Astrocyte of the spinal cord (primary cell): ENCODE measurements around the gene LRRC37A2.
"Not testable (repeated sequence)": the region's sequence is repeated elsewhere in the genome, so short reads cannot be mapped to it uniquely, and the experiment has no call there.

Source experiments
- DNase-seq: peaks from one replicate; pipeline ENCODE4 v3.0.0; 2011; ENCODE audit warnings: low read depth, low spot score
- H3K4me3 ChIP-seq: 2 replicates; pipeline ENCODE4 v1.5.1; 2011; ENCODE audit warnings: low read depth, mild to moderate bottlenecking, low read length, moderate library complexity
- in situ Hi-C: cut with HindIII; loops from 2 replicates; pipeline ENCODE4 v1.10.0; 2017; ENCODE audit warnings: low sequenced_read_pairs

LRRC37A2 gene

GRCh38 chr17:46512168-46512567 is at the start of gene LRRC37A2:
Gene LRRC37A2 (plus strand): TSS chr17:46512468. CDS start chr17:46512713, 245 bp downstream.
- in situ Hi-C loops, H3K4me3 ChIP-seq, DNase-seq: not testable (repeated sequence)

DNA sequence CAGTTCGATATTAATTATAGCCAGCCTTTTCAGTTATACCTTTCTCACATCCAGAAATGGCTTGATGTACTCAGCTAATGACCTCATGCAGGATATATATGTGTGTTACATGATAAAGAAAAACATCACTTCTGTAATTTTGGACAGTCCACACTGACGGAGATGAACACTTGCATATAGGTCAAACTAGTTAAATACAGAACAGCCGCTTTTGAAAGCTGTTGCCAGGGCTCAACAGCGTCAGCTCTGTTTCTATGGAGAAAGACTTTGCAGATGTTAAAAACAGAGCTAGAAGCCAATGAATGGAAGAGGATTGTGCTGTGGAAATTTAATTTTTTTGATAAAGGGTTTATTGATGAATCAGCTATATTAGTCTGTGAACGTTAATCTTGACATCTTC is 44.6 kb upstream of the LRRC37A2 start:
- H3K4me3 ChIP-seq, in situ Hi-C loops, DNase-seq: not testable (repeated sequence)

GRCh38 chr17:46474489-46474888 is 37.8 kb upstream of the LRRC37A2 start:
- DNase-seq, H3K4me3 ChIP-seq, in situ Hi-C loops: not testable (repeated sequence)

- H3K4me3 ChIP-seq, in situ Hi-C loops, DNase-seq: not testable (repeated sequence)
Measured at GRCh38 chr17:46475583-46475982, 36.7 kb upstream of the LRRC37A2 start.

DNA sequence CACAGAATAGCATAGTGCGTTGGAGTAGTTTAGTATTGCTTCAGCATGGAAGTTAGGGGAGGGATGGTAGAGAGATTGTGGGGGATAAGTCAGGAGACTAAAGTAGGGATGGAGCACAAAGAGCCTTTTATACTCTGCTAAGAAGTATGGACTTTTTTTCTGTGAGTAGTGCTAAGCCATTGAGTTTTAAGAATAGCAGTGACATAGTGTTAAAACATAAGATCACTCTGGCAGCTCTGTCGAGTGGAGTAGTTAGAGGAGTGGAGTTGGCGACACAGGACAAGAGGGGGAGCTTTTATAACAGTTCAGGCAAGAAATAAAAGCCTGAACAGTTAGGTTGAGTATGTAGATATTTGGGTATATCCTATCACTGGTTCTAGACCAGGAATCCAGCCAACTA is 33.4 kb upstream of the LRRC37A2 start:
- H3K4me3 ChIP-seq, in situ Hi-C loops, DNase-seq: not testable (repeated sequence)

DNA sequence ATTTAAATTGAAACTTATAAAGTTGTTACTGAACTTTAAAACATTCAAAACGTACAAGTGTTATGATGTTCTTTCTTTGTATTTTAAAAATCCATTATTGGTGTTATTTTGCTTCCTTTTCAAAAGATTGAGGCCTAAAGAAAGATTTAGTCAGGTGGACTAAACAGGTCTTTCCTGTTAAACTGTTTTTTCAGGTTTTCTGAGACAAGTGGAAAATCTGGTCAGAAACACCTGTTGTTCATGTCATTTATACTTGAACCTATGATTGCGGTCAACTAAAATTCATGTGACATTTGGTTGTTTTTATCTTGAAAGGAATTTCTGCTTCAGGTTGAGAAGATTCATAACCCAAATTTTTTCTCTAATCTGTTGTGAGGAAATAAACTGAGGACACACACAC is 31.0 kb upstream of the LRRC37A2 start:
- DNase-seq, in situ Hi-C loops, H3K4me3 ChIP-seq: not testable (repeated sequence)

DNA sequence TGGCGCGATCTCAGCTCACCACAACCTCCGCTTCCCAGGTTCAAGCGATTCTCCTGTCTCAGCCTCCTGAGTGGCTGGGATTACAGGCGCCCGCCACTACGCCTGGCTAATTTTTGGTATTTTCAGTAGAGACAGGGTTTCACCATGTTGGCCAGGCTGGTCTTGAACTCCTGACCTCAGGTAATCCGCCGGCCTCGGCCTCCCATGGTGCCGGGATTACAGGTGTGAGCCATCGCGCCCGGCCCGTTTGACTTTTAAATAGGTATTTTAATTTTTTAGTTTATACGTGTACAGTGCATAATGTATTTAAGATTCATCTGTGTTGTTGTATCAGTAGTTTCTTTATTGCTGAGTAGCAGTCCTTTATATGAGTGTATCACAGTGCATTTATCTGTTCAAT is 20.2 kb upstream of the LRRC37A2 start:
- DNase-seq, H3K4me3 ChIP-seq, in situ Hi-C loops: not testable (repeated sequence)

GRCh38 chr17:46499437-46500139 is 12.7 kb upstream of the LRRC37A2 start:
- DNase-seq, in situ Hi-C loops, H3K4me3 ChIP-seq: not testable (repeated sequence)

DNA sequence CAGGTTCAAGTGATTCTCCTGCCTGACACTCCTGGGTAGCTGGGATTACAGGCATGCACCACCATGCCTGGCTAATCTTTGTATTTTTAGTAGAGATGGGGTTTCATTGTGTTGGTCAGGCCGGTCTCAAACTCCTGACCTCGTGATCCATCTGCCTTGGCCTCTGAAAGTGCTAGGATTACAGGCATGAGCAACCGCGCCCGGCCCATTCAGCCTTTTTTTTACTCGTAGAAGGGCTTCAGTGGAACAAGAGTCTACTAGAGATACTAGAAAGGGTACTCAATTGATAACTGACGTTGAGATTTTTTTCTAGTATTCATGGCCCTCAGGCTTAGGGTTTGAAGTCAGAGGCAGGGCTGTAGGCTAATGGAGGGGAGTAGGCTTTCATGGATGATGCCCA is 6.4 kb upstream of the LRRC37A2 start:
- in situ Hi-C loops, DNase-seq, H3K4me3 ChIP-seq: not testable (repeated sequence)

GRCh38 chr17:46534716-46535115 is 22.4 kb downstream of the LRRC37A2 start:
- not testable (repeated sequence) for DNase-seq

GRCh38 chr17:46548607-46549006 is 36.3 kb downstream of the LRRC37A2 start:
- H3K4me3 ChIP-seq, DNase-seq, in situ Hi-C loops: not testable (repeated sequence)

More at GRCh38 chr17:46534716-46535115, 22.4 kb downstream of the LRRC37A2 start:
- in situ Hi-C loops, H3K4me3 ChIP-seq: not testable (repeated sequence)

GRCh38 chr17:46559155-46559554 is 46.9 kb downstream of the LRRC37A2 start:
- in situ Hi-C loops, H3K4me3 ChIP-seq, DNase-seq: not testable (repeated sequence)

DNA sequence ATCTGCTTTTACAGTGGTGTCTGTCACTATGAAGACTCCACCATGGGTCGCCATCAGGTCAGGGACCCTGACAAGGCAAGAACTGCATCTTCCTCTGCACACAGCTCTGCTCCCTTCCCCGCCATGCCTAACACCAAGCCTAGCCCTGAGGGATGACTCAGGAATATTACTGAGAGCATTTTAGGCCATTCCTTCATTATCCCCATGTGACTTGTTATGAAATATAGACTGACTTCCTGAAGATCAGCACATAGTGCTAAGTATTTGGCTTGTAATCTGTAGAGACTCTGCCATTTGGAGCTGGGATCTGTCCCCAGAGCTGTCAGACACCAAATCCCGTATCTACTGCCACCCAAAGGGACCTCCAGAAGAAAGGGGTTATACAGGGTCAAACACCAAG is 47.8 kb downstream of the LRRC37A2 start:
- H3K4me3 ChIP-seq, DNase-seq, in situ Hi-C loops: not testable (repeated sequence)

DNA sequence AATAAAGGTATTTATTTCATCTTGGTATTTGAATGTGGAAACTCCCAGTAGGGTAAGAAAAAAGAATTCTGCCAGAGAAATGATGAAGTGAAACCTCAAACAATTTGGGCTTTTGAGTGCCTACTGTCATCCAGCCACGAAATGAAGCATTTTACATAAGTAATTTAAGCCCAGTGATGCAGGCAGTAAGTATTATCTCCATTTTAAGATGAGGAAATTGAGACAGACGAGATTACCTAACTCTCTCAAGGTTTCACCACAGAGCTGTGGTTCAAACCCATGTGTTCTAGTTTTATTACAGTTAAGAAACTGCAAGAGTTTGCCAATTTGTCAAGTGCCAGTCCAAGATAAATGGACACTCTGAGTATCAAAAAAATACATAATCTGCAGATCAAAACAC is 54.0 kb downstream of the LRRC37A2 start:
- in situ Hi-C loops, H3K4me3 ChIP-seq, DNase-seq: not testable (repeated sequence)

DNA sequence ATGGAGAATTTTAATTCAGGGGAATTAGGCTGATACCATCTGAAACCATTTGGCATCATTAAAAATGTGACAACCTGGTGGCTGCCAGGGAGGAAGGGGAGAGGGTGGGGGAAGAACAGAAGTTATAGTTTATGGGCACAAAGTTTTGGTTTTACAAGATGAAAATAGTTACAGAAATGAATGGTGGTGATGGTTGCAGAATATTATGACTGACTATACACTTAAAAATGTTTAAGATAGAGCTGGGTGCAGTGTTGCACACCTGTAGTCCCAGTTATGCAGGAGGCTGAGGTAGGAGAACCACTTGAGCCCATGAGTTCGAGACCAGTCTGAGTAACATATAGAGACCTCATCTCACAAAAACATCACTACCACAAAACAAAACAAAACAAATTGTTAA is 54.7 kb downstream of the LRRC37A2 start:
- in situ Hi-C loops, DNase-seq, H3K4me3 ChIP-seq: not testable (repeated sequence)

- in situ Hi-C loops, DNase-seq, H3K4me3 ChIP-seq: not testable (repeated sequence)
Measured at GRCh38 chr17:46571796-46572195, 59.5 kb downstream of the LRRC37A2 start.

- H3K4me3 ChIP-seq, in situ Hi-C loops, DNase-seq: not testable (repeated sequence)
Measured at GRCh38 chr17:46579083-46580075, 67.1 kb downstream of the LRRC37A2 start, which contains the start of gene ARL17A. Gene ARL17A (minus strand): TSS chr17:46579691. CDS start chr17:46576322, 3,369 bp downstream.
